Brain microvascular endothelial cell (primary cell): ENCODE measurements around the gene GUCD1.

Source experiments
- DNase-seq: peaks from one replicate; pipeline ENCODE4 v3.0.0-alpha.2; 2020
- H3K27ac ChIP-seq: fragments of 250-450 bp; sonication (Bioruptor Pico); 2 replicates; pipeline ENCODE4 v1.5.1; 2020; ENCODE audit warnings: mild to moderate bottlenecking, moderate library complexity
- H3K27me3 ChIP-seq: fragments of 250-450 bp; sonication (Bioruptor Pico); replicated peaks from 2 replicates; pipeline ENCODE4 v1.5.1; 2020; ENCODE audit warnings: mild to moderate bottlenecking
- H3K36me3 ChIP-seq: fragments of 250-450 bp; sonication (Bioruptor Pico); replicated peaks from 2 replicates; pipeline ENCODE4 v1.5.1; 2020; ENCODE audit warnings: mild to moderate bottlenecking
- H3K4me3 ChIP-seq: 2 replicates; pipeline ENCODE4 v1.5.1; 2011; ENCODE audit warnings: low read depth, mild to moderate bottlenecking, control low read depth, low read length, moderate library complexity
- CTCF ChIP-seq: IDR thresholded peaks from 2 replicates; pipeline ENCODE4 v1.5.1; 2011; ENCODE audit warnings: low read depth, mild to moderate bottlenecking, moderate library complexity, low read length, control low read depth, inconsistent platforms; ENCODE audit errors: missing control alignments
- in situ Hi-C: cut with HindIII; loops from 2 replicates; pipeline ENCODE4 v1.10.0; 2017; ENCODE audit warnings: low sequenced_read_pairs, low pct_ligation_motif_present

GUCD1 gene

GRCh38 chr22:24502034-24502433 is 52.9 kb downstream of the GUCD1 start:
- Histone ChIP-seq H3K4me3 (no peak overlapping the region), H3K36me3 (no peaks in the 10 kb centered on the region), H3K27ac (no peak overlapping the region), H3K27me3 (no peaks in the 10 kb centered on the region)
- no peak for TF ChIP-seq CTCF
- no peak for DNase-seq
- in situ Hi-C loops, result loop anchor here (25.0 kb wide), 1 partner anchor 165 kb away; no protein-coding TSS in a partner anchor

GRCh38 chr22:24501301-24502005 is 53.5 kb downstream of the GUCD1 start:
- in situ Hi-C loops, result loop anchor here (25.0 kb wide), 1 partner anchor 164 kb away; no protein-coding TSS in a partner anchor
- no peak for TF ChIP-seq CTCF
- no peaks in the 10 kb centered on the region for H3K36me3 ChIP-seq
- H3K27me3 ChIP-seq, result no peaks in the 10 kb centered on the region
- DNase-seq, result no peak
- H3K4me3 ChIP-seq, result no peak overlapping the region
- no peak overlapping the region for H3K27ac ChIP-seq

GRCh38 chr22:24500277-24500820 is 54.6 kb downstream of the GUCD1 start:
- DNase-seq, result no peak
- Histone ChIP-seq H3K27ac (no peak overlapping the region), H3K27me3 (no peaks in the 10 kb centered on the region), H3K36me3 (no peaks in the 10 kb centered on the region), H3K4me3 (no peak overlapping the region)
- in situ Hi-C loops, result loop anchor here (25.0 kb wide), 1 partner anchor 163 kb away; no protein-coding TSS in a partner anchor
- no peak for TF ChIP-seq CTCF

- no peak for DNase-seq
- Histone ChIP-seq H3K27me3 (no peaks in the 10 kb centered on the region), H3K27ac (no peak overlapping the region), H3K4me3 (no peak overlapping the region), H3K36me3 (no peaks in the 10 kb centered on the region)
- TF ChIP-seq CTCF, result no peak
- in situ Hi-C loops, result loop anchor here (25.0 kb wide), 1 partner anchor 162 kb away; no protein-coding TSS in a partner anchor
These were observed 55.1 kb downstream of the GUCD1 start for GRCh38 chr22:24499706-24500276.

- Histone ChIP-seq H3K36me3 (no peaks in the 10 kb centered on the region), H3K4me3 (no peak overlapping the region), H3K27me3 (no peaks in the 10 kb centered on the region), H3K27ac (no peak overlapping the region)
- TF ChIP-seq CTCF, result no peak
- in situ Hi-C loops, result no loop called here
- no peak for DNase-seq
These were observed 56.1 kb downstream of the GUCD1 start for GRCh38 chr22:24498824-24499223.
